HepG2 (cell line): ENCODE measurements around the gene INTS14. TPM values are rescaled to one million over a fixed set of nuclear protein-coding genes. Genes with fewer than 3 reads are reported as not detected.

Experiments
- DMAP1 ChIP-seq: IDR thresholded peaks from 2 replicates; pipeline ENCODE4 v1.6.1; 2016
- HOXA5 ChIP-seq: sonication (generic); formaldehyde crosslinking; IDR thresholded peaks from 2 replicates; pipeline ENCODE4 v1.4.0; 2020; ENCODE audit warnings: missing genetic modification reagents
- MEIS2 ChIP-seq: sonication (generic); formaldehyde crosslinking; IDR thresholded peaks from 2 replicates; pipeline ENCODE4 v1.9.0; 2021; ENCODE audit warnings: mild to moderate bottlenecking, missing genetic modification reagents
- SIN3A ChIP-seq: IDR thresholded peaks from 2 replicates; pipeline ENCODE4 v1.6.1; 2011; ENCODE audit warnings: low read depth, mild to moderate bottlenecking, control low read depth, low read length, borderline replicate concordance
- SNAPC2 ChIP-seq: sonication (generic); formaldehyde crosslinking; IDR thresholded peaks from 2 replicates; pipeline ENCODE4 v1.8.1; 2022; ENCODE audit warnings: mild to moderate bottlenecking, missing genetic modification reagents
- ZBTB7B ChIP-seq: sonication (generic); formaldehyde crosslinking; IDR thresholded peaks from 2 replicates; pipeline ENCODE4 v1.4.0; 2020; ENCODE audit warnings: missing genetic modification reagents
- ZMYM4 ChIP-seq: sonication (generic); formaldehyde crosslinking; IDR thresholded peaks from 2 replicates; pipeline ENCODE4 v1.8.1; 2023; ENCODE audit warnings: mild to moderate bottlenecking, missing genetic modification reagents
- ZNF451 ChIP-seq: sonication (generic); formaldehyde crosslinking; IDR thresholded peaks from 2 replicates; pipeline ENCODE4 v1.5.0; 2020; ENCODE audit warnings: mild to moderate bottlenecking, missing genetic modification reagents
- ZNF468 ChIP-seq: sonication (generic); formaldehyde crosslinking; IDR thresholded peaks from 2 replicates; pipeline ENCODE4 v1.8.0; 2022; ENCODE audit warnings: mild to moderate bottlenecking, moderate library complexity, missing genetic modification reagents
- ZNF556 ChIP-seq: sonication (generic); formaldehyde crosslinking; IDR thresholded peaks from 2 replicates; pipeline ENCODE4 v1.4.0; 2020; ENCODE audit warnings: mild to moderate bottlenecking, missing genetic modification reagents, borderline replicate concordance
- ZNF747 ChIP-seq: sonication (generic); formaldehyde crosslinking; IDR thresholded peaks from 2 replicates; pipeline ENCODE4 v1.8.1; 2023; ENCODE audit warnings: missing genetic modification reagents, mild to moderate bottlenecking, borderline replicate concordance
- polyA plus RNA-seq, 8 experiments: library from polyadenylated mRNA; depleted of rRNA in 3 of 8; stranded (reverse) in 7 of 8; unstranded in 1 of 8; fragments of >200 nt; fragmentation: Illumina TruSeq in 4 of 8; extraction: Trizol in 4 of 8; gene quantifications; 2 replicates each; pipeline versions ENCODE4 v1.2.1 to v1.2.3, GENCODE V29; 2011 to 2016; ENCODE audit warnings: low read depth in 4 of 8, missing spikeins in 1 of 8, mixed read lengths in 1 of 8; ENCODE audit not compliant: insufficient read depth in 1 of 8
- total RNA-seq, 5 experiments: library from RNA; depleted of rRNA; stranded (reverse); fragments of >200 nt; fragmentation: Illumina TruSeq; extraction: Trizol; gene quantifications; 2 replicates each; pipeline ENCODE4 v1.2.3, GENCODE V29; 2016; ENCODE audit warnings: low read depth in 1 of 5
- TF ChIP-seq, protein P1 (sequence below): sonication (generic); formaldehyde crosslinking; IDR thresholded peaks from 2 replicates; pipeline ENCODE4 v1.5.0; 2020; ENCODE audit warnings: mild to moderate bottlenecking, missing genetic modification reagents, borderline replicate concordance
- TF ChIP-seq, protein P2 (sequence below): sonication (generic); formaldehyde crosslinking; IDR thresholded peaks from 2 replicates; pipeline ENCODE4 v1.5.1; 2020; ENCODE audit warnings: missing genetic modification reagents, mild to moderate bottlenecking, borderline replicate concordance
- TF ChIP-seq, protein P3 (sequence below): sonication (generic); formaldehyde crosslinking; IDR thresholded peaks from 2 replicates; pipeline ENCODE4 v1.5.1; 2020; ENCODE audit warnings: mild to moderate bottlenecking, missing genetic modification reagents, moderate library complexity

Gene INTS14
- total and polyA plus RNA-seq, 2 of the 13 experiments (the other 11 are each of a cell fraction or from before 2014, with no cell fraction given) = 41.4 to 52.0 TPM

DNA sequence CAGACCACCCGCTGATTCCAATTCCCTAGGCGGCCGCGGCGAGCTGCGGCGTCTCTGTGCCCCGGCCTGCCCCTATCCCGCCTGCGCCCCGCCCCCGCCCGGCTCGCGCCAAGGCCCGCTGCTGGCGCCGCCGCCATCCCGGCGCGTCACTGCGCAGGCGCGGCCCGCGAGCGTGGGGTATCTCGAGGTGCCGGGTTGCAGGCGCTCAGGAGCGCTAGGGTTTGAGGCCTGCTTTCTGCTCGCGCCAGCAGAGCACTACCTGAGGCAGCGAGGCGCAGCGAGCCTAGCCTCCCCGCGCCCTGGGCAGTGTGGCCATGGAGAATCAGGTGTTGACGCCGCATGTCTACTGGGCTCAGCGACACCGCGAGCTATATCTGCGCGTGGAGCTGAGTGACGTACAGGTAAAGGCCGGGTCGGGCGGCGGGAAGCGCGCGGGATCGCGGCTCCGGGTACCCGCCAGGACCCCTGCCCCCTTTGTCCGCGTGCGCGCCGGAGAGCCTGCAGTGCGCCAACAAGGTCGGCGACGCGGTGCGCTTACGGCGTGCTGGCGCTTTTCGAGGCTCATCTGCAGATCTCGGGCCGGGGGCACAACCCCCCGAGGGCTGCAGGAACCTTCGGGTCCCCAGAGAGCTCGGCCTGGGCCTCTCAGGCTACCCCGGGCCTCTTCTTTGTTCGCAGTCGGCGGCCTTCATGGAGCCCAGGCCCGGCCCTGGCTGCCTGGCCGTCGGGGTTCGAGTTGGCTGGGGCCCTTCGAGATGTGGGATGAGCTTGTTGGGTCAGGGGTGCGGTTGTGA, 80.4 kb downstream of the INTS14 start, which contains the start of gene HACD3 (continued):
- TF ChIP-seq, protein P1, sequence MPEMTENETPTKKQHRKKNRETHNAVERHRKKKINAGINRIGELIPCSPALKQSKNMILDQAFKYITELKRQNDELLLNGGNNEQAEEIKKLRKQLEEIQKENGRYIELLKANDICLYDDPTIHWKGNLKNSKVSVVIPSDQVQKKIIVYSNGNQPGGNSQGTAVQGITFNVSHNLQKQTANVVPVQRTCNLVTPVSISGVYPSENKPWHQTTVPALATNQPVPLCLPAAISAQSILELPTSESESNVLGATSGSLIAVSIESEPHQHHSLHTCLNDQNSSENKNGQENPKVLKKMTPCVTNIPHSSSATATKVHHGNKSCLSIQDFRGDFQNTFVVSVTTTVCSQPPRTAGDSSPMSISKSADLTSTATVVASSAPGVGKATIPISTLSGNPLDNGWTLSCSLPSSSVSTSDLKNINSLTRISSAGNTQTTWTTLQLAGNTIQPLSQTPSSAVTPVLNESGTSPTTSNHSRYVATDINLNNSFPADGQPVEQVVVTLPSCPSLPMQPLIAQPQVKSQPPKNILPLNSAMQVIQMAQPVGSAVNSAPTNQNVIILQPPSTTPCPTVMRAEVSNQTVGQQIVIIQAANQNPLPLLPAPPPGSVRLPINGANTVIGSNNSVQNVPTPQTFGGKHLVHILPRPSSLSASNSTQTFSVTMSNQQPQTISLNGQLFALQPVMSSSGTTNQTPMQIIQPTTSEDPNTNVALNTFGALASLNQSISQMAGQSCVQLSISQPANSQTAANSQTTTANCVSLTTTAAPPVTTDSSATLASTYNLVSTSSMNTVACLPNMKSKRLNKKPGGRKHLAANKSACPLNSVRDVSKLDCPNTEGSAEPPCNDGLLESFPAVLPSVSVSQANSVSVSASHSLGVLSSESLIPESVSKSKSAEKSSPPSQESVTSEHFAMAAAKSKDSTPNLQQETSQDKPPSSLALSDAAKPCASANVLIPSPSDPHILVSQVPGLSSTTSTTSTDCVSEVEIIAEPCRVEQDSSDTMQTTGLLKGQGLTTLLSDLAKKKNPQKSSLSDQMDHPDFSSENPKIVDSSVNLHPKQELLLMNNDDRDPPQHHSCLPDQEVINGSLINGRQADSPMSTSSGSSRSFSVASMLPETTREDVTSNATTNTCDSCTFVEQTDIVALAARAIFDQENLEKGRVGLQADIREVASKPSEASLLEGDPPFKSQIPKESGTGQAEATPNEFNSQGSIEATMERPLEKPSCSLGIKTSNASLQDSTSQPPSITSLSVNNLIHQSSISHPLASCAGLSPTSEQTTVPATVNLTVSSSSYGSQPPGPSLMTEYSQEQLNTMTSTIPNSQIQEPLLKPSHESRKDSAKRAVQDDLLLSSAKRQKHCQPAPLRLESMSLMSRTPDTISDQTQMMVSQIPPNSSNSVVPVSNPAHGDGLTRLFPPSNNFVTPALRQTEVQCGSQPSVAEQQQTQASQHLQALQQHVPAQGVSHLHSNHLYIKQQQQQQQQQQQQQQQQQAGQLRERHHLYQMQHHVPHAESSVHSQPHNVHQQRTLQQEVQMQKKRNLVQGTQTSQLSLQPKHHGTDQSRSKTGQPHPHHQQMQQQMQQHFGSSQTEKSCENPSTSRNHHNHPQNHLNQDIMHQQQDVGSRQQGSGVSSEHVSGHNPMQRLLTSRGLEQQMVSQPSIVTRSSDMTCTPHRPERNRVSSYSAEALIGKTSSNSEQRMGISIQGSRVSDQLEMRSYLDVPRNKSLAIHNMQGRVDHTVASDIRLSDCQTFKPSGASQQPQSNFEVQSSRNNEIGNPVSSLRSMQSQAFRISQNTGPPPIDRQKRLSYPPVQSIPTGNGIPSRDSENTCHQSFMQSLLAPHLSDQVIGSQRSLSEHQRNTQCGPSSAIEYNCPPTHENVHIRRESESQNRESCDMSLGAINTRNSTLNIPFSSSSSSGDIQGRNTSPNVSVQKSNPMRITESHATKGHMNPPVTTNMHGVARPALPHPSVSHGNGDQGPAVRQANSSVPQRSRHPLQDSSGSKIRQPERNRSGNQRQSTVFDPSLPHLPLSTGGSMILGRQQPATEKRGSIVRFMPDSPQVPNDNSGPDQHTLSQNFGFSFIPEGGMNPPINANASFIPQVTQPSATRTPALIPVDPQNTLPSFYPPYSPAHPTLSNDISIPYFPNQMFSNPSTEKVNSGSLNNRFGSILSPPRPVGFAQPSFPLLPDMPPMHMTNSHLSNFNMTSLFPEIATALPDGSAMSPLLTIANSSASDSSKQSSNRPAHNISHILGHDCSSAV (CRISPR knock-in tag) = no peak
- TF ChIP-seq ZNF451 (CRISPR knock-in tag) (no peak; the same call in 1 of the 2 replicates), SNAPC2 (CRISPR knock-in tag) (no peak; the same call in 1 of the 2 replicates), HOXA5 (CRISPR knock-in tag) (peak; percentile 92), MEIS2 (CRISPR knock-in tag) (peak; percentile 81; the same call in 1 of the 2 replicates), ZMYM4 (CRISPR knock-in tag) (peak; percentile 48), ZNF747 (0 out of 2 replicates have a peak, but pooled peaks have one; percentile 72), ZNF468 (CRISPR knock-in tag) (peak; percentile 89; the same call in 1 of the 2 replicates), SIN3A (no peak; the same call in 1 of the 2 replicates), ZNF556 (CRISPR knock-in tag) (peak; percentile 69; the same call in 1 of the 2 replicates), ZBTB7B (peak; percentile 81), DMAP1 (CRISPR knock-in tag) (peak; percentile 85; the same call in 1 of the 2 replicates)
- TF ChIP-seq, protein P2, sequence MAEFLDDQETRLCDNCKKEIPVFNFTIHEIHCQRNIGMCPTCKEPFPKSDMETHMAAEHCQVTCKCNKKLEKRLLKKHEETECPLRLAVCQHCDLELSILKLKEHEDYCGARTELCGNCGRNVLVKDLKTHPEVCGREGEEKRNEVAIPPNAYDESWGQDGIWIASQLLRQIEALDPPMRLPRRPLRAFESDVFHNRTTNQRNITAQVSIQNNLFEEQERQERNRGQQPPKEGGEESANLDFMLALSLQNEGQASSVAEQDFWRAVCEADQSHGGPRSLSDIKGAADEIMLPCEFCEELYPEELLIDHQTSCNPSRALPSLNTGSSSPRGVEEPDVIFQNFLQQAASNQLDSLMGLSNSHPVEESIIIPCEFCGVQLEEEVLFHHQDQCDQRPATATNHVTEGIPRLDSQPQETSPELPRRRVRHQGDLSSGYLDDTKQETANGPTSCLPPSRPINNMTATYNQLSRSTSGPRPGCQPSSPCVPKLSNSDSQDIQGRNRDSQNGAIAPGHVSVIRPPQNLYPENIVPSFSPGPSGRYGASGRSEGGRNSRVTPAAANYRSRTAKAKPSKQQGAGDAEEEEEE (CRISPR knock-in tag) = no peak
- TF ChIP-seq, protein P3, sequence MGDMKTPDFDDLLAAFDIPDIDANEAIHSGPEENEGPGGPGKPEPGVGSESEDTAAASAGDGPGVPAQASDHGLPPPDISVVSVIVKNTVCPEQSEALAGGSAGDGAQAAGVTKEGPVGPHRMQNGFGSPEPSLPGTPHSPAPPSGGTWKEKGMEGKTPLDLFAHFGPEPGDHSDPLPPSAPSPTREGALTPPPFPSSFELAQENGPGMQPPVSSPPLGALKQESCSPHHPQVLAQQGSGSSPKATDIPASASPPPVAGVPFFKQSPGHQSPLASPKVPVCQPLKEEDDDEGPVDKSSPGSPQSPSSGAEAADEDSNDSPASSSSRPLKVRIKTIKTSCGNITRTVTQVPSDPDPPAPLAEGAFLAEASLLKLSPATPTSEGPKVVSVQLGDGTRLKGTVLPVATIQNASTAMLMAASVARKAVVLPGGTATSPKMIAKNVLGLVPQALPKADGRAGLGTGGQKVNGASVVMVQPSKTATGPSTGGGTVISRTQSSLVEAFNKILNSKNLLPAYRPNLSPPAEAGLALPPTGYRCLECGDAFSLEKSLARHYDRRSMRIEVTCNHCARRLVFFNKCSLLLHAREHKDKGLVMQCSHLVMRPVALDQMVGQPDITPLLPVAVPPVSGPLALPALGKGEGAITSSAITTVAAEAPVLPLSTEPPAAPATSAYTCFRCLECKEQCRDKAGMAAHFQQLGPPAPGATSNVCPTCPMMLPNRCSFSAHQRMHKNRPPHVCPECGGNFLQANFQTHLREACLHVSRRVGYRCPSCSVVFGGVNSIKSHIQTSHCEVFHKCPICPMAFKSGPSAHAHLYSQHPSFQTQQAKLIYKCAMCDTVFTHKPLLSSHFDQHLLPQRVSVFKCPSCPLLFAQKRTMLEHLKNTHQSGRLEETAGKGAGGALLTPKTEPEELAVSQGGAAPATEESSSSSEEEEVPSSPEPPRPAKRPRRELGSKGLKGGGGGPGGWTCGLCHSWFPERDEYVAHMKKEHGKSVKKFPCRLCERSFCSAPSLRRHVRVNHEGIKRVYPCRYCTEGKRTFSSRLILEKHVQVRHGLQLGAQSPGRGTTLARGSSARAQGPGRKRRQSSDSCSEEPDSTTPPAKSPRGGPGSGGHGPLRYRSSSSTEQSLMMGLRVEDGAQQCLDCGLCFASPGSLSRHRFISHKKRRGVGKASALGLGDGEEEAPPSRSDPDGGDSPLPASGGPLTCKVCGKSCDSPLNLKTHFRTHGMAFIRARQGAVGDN (CRISPR knock-in tag) = peak; percentile 97
